HG02759 (cell line): Measurements from ENCODE around the gene RARG.
A peak's percentile ranks its signal among the peaks of the same experiment; 100 is the strongest.

Source experiments
- ATAC-seq: cut with Tn5 transposase; IDR thresholded peaks from one replicate; pipeline ENCODE4 v1.9.1; 2021; ENCODE audit warnings: mild to moderate bottlenecking, moderate library complexity; ENCODE audit not compliant: unreplicated experiment

Gene RARG

GRCh38 chr12:53231921-53232645 is at the start of gene RARG:
Gene RARG, minus strand, starts transcription at chr12:53232209. Its CDS starts 4,664 bp downstream, at chr12:53227545.
- no peak for ATAC-seq

DNA sequence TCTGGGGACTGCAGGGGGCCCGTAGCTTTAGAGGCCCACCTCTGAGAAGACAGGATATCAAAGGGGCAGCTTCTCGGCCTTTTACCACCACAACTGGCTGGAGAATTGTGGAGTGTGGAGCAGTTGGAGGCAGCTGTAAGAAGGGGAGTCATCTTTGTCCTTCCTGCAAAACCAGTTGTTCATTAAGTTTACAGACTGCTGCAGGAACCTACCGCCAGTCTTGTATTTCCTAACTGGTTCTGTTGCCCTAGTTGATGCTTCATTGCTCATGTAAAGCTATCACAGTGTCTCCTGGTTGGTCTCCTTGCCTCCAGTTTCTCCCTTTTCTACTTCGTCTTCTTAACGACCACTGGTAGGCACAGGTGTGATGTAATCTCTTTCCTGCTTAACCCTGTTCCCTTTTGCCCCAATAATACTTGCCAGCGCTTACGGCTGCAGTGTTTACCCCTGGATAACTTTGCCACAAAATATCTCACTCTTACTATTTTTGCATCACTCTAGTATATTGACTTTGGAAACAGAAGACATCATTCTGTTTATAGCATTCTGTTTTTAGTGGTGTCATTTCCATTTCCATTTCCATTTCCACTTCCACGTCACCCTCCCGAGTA is 48.0 kb upstream of the RARG start:
- no peak for ATAC-seq

DNA sequence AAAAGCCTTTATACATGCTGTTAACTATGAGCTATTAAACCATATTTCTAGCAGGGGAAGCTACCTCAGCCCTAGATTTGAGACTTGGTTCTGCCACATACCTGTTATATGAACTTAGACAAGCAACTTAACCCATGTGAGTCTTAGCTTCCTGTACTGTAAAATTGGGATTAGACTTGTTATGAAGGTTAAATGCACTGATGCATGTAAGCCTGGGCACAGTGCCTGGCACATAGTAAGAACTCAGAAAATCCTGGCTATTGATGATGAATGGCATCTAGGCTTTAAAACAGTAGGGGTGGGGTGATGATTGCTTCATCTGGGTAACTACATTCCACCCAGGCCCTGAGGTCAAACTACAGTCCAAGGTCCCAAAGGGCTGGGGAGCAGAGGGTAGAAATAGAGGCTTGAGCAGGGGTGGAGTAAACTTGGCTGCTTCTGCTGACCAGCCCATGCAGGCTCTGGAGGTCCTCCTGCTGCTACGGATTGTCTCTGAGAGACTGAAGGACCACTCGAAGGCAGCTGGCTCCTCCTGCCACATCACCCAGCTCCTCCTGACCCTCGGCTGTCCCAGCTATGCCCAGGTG is 47.4 kb upstream of the RARG start:
- no peak for ATAC-seq

- no peak for ATAC-seq
These were observed 46.0 kb upstream of the RARG start for GRCh38 chr12:53277981-53278380.

- ATAC-seq, result no peak
These were observed 44.5 kb upstream of the RARG start for GRCh38 chr12:53276511-53276910.

DNA sequence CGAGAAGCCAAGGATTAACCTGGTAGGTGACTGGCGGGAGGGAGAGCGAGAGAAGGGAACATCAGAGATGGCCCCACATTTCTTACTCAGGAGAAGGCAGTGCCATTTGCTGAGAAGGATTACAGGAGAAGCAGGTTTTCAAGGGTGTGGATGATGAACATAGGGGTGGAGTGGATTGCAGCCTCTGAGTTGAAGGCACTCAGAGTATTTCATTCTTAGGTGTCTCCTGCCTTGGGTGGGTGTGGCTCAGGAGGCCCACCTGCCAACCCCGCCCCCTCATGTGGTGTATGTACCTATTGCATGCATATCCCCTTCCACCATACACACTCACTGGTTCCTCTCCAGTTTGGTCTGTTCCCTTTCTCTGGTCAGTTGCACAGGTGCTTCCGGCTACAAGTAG is 42.4 kb upstream of the RARG start:
- no peak for ATAC-seq

DNA sequence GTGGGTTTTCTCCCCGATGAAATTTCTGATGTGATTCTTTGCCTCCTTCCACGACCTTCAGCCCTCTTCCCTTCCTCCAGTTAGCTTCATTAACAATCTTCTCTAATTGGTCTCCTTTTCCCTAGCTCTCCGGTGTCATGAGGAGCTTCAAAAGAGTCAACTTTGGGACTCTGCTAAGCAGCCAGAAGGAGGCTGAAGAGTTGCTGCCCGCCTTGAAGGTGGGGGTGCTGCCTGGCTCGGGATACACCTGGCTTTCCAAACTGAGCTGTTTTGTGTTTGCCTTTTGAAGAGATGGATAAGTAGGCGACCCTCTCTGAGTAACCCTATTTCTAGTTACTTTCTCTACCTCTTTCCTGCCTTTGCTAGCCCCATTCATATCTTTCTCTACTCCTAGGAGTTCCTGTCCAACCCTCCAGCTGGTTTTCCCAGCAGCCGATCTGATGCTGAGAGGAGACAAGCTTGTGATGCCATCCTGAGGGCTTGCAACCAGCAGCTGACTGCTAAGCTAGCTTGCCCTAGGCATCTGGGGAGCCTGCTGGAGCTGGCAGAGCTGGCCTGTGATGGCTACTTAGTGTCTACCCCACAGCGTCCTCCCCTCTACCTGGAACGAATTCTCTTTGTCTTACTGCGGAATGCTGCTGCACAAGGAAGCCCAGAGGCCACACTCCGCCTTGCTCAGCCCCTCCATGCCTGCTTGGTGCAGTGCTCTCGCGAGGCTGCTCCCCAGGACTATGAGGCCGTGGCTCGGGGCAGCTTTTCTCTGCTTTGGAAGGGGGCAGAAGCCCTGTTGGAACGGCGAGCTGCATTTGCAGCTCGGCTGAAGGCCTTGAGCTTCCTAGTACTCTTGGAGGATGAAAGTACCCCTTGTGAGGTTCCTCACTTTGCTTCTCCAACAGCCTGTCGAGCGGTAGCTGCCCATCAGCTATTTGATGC is 36.9 kb upstream of the RARG start:
- ATAC-seq, result peak; percentile 2

DNA sequence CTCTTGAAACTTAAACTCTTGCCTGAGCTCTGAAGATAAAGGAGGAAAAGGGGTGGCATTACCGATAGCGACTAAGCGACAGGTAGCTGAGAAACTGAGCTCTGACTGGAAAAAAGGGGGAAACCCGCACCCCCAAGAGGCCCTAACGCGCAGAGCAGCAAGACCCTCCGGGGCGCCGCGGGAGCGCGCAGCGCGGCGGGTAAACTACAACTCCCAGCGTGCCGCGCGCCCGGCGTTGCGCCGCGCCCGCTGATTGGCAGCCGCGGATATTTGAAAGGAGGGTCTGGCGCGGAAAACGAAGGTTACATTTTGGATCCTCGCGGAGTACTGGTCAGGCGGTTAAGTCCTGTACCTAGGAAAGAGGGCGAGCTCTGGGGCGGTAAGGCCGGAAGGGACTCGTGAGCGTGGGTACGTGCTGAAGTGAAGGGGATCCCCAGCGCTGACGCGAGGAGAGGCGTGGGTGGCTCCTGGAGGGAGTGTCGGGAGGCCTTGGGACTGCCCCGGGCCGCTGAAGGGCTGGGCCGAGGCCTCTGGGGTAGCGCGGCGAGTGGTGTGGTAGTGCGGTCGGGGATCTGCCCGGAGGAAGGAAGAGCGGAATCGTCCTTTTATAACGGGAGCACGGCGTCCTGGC is 36.1 kb upstream of the RARG start, which contains the start of gene ESPL1:
Gene ESPL1, plus strand, starts transcription at position 301 of the 631 bp plus-strand sequence. CDS start 468 bp downstream, outside the sequence.
- peak; percentile 92 for ATAC-seq

DNA sequence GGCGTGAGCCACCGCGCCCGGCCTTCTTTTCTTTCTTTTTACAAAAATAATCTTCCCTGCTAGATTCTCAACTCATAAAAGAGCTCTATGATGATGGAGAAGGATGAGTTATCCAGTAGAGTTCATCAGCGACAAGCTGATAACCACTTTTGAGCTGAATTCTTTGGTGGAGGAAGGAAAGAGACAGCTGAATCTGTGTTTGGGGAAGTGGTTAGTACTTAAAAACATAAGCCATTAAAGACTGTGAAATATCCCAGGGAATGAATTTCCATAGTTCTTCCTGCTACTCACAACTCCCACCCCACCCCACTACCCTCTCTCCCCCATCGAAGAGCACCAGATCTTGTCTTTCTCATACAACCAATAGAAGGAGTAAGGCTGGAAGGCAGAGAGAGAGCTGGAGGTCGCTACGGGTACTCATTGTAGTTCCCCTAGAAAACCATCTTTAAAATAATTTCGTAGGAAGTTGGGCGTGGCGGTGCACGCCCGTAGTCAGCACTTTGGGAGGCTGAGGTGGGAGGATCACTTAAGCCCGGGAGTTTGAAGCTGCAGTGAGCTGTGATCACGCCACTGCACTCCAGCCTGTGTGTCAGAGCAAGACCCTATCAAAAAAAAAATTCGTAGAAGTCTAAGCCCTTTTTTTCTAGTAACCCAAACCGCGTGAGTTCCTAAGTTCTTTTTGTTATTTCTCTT is 35.4 kb upstream of the RARG start:
- peak; percentile 9 for ATAC-seq

DNA sequence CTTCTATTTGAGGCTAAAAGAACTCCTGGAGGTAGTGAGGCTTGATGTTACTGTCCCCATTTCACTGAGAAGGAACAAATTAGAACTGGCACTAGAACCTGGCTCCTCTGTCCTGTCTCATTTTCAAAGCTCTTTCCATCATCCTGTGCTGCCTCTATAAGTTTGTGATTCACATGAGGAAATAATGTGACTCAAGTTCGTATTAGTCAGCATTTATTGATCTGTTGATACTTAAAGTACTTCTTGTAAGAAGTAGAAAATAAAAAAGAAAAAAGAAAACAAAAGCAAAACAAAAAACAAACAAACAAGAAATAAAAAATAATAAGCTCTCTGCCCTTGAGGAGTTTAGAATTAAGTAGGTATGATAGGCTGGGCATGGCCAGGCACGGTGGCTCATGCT is 33.8 kb upstream of the RARG start:
- no peak for ATAC-seq

DNA sequence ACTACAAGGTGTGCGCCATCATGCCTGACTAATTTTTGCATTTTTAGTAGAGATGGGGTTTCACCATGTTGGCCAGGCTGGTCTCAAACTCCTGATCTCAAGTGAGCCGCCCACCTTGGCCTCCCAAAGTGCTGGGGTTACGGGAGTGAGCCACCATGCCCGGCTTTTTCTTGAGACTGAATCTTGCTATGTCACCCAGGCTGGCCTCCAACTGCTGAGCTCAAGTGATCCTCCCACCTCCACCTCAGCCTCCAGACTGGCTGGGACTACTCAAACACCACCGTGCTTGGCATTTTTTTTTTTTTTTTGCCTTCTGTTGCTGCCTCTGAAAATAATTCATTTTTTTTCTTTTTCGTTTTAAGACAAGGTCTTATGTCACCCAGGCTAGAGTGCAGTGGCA is 27.9 kb upstream of the RARG start:
- no peak for ATAC-seq

DNA sequence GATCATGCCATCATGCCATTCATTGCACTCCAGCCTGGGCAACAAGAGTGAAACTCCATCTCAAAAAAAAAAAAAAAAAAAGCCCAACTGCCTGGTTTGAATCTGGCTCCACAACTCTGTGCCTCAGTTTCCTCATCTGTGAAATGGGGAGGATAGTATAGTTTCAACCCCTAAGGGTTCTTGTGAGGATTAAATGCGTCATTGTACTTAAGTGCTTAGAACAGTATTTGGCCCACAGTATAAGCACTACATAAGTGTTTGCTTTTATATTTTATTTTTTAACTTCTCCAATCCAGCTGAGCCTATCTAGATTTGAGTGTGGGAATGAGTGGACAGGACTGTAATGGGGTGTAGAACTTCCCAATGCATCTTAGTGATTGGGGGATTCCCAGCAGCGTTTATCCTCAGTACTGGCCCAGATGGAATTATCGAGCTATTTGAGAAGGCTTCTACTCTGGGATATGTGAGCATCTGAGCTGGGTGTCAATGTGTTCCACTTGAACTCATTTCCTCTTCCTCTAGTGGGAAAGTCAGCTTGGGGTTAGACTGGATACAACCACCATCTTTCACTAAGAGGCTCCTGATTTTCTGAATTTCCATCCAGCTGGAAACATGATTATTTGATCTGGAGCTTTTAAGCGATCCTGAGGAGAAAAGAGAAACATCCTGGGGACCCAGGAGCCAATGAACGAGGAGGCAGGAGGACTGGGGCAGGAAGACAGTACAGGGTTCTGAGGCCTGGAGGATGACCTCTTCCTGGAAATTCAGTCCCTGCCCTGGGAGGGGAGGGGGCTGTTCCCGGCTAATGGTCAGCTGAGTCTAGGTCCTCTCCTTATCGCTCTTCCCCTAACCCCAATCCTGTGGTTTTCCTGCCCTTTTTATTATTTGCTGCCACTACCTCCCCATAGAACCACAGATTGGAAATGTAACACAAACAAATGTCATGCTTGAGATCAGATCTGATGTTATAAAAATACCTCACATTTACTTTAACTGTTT is 26.8 kb upstream of the RARG start:
- no peak for ATAC-seq

- no peak for ATAC-seq
These were observed 24.0 kb upstream of the RARG start for GRCh38 chr12:53255996-53256395.

DNA sequence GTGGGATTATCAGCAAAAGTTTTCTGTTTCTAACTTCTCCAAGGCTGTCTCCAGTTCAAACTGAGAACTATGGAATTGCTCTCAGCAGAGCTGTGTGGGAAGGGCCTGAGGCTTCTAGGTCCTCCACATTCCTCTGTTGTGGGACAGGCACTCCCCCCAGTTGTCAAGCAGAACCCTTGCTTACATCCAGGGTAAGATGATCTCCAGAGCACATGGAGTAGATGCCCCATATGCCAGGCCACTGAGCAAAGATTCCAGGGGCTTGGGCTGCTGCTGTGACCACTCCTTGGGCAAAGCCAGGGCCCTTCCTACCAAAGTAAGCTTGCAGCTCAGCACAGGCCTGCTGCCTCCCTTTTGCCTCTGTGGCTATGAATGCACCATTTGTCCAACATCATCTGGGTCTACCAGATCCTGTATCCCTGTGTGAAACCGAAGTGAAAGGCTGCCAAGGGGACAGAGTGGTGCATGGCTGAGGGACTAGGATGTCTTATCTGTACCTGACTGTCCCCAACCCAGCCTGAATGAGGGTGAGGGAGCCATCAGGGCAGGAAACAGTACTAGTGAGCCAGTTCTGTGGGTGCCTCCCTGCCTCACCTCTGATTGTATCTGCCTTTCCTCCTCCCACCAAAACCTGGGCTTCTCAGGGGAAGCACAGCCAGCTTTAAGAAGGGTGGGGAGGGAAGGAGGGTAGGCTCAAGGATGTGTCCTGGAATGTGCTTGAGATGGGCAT is 23.0 kb upstream of the RARG start:
- ATAC-seq, result no peak

DNA sequence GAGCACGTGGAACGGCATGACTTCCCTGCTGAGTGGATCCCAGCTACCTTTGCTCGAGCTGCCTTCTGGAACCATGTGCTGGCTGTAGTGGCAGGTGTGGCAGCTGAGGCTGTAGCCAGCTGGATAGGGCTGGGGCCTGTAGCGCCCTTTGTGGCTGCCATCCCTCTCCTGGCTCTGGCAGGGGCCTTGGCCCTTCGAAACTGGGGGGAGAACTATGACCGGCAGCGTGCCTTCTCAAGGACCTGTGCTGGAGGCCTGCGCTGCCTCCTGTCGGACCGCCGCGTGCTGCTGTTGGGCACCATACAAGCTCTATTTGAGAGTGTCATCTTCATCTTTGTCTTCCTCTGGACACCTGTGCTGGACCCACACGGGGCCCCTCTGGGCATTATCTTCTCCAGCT is 21.3 kb upstream of the RARG start:
- ATAC-seq, result no peak

DNA sequence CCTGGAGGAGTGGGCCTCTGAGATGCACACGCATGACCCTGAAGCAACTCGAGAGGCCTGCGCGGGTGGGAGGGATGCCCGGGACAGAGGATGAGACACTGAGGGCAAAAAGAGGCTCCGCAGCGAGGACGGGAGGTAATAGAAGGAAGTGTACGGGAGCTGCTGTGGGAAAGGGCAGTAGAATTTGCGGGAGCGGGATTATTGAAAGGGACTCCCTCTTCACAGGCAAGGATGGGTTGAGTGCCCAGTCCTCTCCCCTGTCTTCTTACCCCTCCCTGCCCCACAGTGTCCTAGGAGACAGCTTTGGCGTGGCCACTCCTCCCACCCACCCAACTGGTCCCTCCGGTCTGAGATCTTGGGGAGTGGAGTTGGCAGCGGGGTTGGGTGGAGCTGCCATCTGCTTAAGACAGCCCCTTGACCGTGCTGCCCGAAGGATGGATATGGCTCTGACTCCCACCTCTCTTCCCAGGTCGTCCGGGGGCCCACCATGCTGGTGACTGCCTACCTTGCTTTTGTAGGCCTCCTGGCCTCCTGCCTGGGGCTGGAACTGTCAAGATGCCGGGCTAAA is 20.4 kb upstream of the RARG start:
- ATAC-seq, result peak; percentile 2

DNA sequence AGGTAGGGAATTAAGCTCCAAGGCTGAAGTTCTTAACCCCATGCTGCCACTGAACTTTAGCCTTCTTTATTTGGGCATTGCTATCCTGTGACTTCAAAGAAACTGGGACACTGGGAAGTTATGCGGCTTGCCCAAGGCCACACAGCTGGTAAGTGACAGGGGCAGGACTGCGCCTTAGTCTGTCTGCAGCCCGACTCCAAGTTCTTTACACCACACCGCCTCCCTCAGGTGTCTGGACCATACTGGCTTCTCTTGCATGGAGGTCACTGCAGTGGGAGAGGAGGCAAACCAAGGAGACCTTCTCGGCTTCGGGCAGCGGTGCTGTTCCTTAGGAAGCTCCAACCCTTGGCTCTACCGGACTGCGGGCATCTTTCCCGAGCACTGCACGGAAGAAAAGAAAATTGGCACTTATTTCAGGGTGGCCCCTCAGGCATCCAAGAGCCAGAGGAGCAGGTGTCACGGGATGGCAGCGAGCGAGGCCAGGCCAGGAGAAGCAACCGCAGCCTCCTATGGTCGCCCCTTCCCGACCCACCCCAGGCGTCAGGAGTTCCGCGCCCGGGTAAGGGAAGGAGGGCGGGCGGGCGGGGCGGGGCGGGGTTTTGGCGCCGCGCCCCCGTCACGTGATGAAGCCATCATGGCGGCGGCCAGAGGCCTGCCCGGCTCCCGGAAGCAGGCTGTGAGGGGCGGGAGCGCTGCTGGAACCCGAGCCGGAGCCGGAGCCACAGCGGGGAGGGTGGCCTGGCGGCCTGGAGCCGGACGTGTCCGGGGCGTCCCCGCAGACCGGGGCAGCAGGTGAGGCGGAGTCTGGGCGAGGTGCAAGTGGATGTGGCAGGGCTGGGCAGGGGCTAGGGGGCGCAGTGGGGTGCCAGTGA is 19.7 kb upstream of the RARG start:
- ATAC-seq, result peak; percentile 90
